SK-N-MC (cell line): ENCODE results near the gene FNIP2.
"Not testable (repeated sequence)": the region's sequence is repeated elsewhere in the genome, so short reads cannot be mapped to it uniquely, and the experiment has no call there.

Source experiments
- DNase-seq: peaks from one replicate; pipeline ENCODE4 v3.0.0-alpha.2; 2011; ENCODE audit warnings: low read depth, low spot score
- H3K27ac ChIP-seq: fragments of 200-600 bp; sonication (generic); 2 replicates; pipeline ENCODE4 v1.5.1; 2016; ENCODE audit warnings: mixed run types
- H3K36me3 ChIP-seq: fragments of 200-600 bp; sonication (generic); 2 replicates; pipeline ENCODE4 v1.6.1; 2017; ENCODE audit warnings: antibody characterized with exemption, low read length, mixed read lengths; ENCODE audit not compliant: insufficient read depth
- H3K4me3 ChIP-seq: fragments of 200-600 bp; sonication (generic); 2 replicates; pipeline ENCODE4 v1.5.1; 2016
- H3K9ac ChIP-seq: fragments of 200-600 bp; sonication (generic); 2 replicates; pipeline ENCODE4 v1.8.0; 2017; ENCODE audit warnings: mixed run types, mixed read lengths; ENCODE audit not compliant: insufficient read length
- H3K9me3 ChIP-seq: fragments of 200-600 bp; sonication (generic); 2 replicates; pipeline ENCODE4 v1.6.1; 2017; ENCODE audit warnings: low read depth, mild to moderate bottlenecking, antibody characterized with exemption, low read length, moderate library complexity, mixed read lengths
- EZH2 ChIP-seq: fragments of 200-600 bp; sonication (generic); IDR thresholded peaks from one replicate; pipeline ENCODE4 v1.6.1; 2017; ENCODE audit warnings: antibody characterized with exemption
- FOXP2 ChIP-seq: optimal IDR thresholded peaks from 2 replicates; pipeline ENCODE3; 2011; ENCODE audit warnings: mild to moderate bottlenecking, moderate library complexity; ENCODE audit not compliant: insufficient read depth; ENCODE audit errors: extremely low read length, control extremely low read depth
- POLR2AphosphoS5 ChIP-seq: IDR thresholded peaks from 2 replicates; pipeline ENCODE4 v1.6.1; 2012; ENCODE audit warnings: mild to moderate bottlenecking, low read depth, low read length, borderline replicate concordance

Gene FNIP2

DNA sequence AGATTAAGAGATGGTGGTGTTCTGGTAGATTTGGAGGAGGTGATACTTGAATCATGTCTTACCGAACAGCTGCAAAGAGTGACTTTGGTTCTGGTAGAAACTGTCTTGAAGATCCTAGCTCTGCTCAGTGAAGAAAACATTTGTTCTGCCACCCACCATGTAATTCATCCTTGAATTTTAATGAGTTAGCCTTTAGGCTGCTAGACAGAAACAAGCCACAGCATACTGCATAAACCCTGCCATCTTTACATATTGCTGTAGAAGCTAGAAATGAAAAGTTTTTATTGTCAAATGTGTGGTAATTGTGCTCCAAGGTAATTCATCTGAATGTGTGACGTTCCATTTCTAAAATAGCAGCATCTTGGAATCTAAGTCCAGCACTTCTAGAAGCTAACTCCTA lies 173.1 kb downstream of the FNIP2 start:
- TF ChIP-seq FOXP2, result no peak
- TF ChIP-seq POLR2AphosphoS5, result no peak
- TF ChIP-seq EZH2, result no peak
- no peaks in the 10 kb centered on the region for H3K9me3 ChIP-seq
- H3K27ac ChIP-seq, result no peak overlapping the region
- H3K4me3 ChIP-seq, result no peak overlapping the region
- no peak overlapping the region for H3K9ac ChIP-seq
- DNase-seq, result no peak
- H3K36me3 ChIP-seq, result no peaks in the 10 kb centered on the region

DNA sequence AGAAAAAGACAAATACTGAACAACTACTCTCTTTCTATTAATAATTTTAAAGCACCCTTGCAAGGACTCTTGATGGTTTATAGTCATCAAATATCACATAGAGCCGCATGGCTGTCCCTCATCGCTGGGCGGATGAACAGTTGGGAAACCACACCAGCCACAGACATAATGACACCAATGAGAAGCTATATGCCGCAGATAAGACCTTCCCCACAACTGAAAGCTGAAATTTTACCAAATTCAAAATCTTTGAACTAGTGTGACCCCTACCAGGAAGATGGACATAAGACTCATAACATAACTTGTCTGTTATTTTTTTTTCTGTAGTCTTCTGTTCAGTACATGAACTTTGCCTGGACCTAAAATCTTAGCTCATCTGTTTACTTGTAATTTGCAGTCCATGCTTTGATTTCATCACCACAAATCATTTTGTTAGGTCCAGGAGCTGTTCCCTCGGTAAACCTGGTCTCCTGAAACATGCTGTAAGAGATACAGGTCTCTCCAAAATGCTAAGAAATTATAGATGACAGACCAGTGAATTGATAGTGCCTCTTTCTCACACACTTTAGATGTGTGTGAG lies 176.8 kb downstream of the FNIP2 start:
- Histone ChIP-seq H3K4me3 (no peak overlapping the region), H3K9me3 (no peaks in the 10 kb centered on the region), H3K27ac (no peak overlapping the region), H3K9ac (no peak overlapping the region), H3K36me3 (no peaks in the 10 kb centered on the region)
- TF ChIP-seq EZH2 (no peak), POLR2AphosphoS5 (no peak), FOXP2 (no peak)
- DNase-seq, result no peak

DNA sequence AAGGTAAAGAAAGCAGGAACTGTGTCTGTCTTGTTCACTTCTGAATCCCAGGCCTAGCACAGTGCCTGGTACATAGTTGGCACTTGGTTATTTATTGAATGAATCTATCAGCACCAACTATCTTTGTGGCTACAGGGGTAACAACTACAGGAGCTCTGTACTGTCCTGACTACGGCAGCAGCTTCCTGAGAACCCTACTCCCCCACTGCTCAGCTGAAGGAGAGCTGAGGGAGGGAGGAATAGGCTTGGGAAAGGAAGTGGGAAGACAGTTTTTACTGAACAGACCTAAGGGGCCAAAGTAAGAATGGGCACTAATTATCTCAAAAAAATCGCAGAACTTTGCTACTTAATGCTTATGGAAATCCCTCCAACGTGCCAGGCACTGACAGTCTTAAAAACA lies 178.0 kb downstream of the FNIP2 start:
- Histone ChIP-seq H3K4me3 (no peak overlapping the region), H3K27ac (no peak overlapping the region), H3K9me3 (no peaks in the 10 kb centered on the region), H3K9ac (no peak overlapping the region), H3K36me3 (no peaks in the 10 kb centered on the region)
- TF ChIP-seq EZH2 (no peak), POLR2AphosphoS5 (no peak), FOXP2 (no peak)
- no peak for DNase-seq

DNA sequence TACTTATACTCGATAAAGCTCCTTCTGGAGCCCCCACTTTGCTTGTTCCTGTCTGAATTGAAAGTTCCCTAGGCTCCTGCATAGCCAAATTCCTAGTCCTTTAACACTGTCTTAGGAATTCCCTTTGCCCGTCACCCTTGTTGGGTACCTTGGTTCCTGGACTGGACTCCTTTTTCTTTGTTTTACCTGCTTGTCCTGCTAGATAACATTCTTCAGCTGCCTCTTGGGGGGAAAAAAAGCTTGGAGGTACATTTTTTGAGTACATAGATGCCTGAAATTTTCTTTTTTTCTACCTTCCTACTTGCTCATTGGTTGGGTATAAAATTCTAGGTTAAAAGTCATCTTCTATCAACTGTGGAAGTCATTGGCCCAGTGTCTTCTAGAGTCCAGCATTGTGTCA lies 179.2 kb downstream of the FNIP2 start:
- no peak for TF ChIP-seq FOXP2
- no peak for TF ChIP-seq POLR2AphosphoS5

DNA sequence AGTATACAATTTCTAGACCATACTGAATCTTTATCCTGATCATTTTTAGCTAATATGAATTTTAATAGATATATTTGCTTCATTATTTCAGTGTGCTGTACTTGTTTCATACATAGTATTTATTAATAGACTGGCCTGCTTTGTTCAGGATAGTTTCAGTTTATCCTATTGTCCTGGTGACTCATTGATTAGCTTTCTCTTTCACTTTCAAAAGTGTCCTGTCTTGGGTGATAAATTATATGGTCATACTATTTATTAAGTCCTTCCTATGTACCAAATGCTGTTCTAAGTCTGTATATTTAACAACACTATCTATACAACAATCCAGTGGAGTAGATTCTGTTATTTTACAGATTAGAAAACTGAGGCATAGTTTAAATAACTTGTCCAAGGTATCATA lies 180.3 kb downstream of the FNIP2 start:
- TF ChIP-seq EZH2 (no peak), POLR2AphosphoS5 (no peak), FOXP2 (no peak)
- Histone ChIP-seq H3K9ac (no peak overlapping the region), H3K9me3 (no peaks in the 10 kb centered on the region), H3K27ac (no peak overlapping the region), H3K4me3 (no peak overlapping the region), H3K36me3 (no peaks in the 10 kb centered on the region)
- DNase-seq, result no peak

More for the DNA sequence above, 179.2 kb downstream of the FNIP2 start:
- H3K9me3 ChIP-seq, result no peaks in the 10 kb centered on the region
- H3K27ac ChIP-seq, result no peak overlapping the region
- no peaks in the 10 kb centered on the region for H3K36me3 ChIP-seq
- no peak for DNase-seq
- H3K4me3 ChIP-seq, result no peak overlapping the region
- H3K9ac ChIP-seq, result no peak overlapping the region

DNA sequence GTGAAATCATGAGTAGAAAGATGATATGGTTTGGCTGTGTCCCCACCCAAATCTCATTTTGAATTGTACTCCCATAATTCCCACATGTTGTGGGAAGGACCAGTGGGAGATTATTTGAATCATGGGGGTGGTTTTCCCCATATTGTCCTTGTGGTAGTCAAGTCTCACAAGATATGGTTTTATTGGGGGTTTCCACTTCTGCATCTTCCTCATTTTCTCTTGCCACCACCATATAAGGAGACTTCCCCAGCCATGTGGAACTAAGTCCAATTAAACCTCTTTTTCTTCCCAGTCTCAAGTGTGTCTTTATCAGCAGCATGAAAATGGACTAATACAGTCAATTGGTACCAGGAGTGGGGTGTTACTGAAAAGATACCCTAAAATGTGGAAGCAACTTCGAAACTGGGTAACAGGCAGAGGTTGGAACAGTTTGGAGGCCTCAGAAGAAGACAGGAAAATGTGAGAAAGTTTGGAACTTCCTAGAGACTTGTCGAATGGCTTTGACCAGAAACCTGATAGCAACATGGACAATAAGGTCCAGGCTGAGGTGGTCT lies 183.5 kb downstream of the FNIP2 start:
- DNase-seq, H3K4me3 ChIP-seq: not testable (repeated sequence)

DNA sequence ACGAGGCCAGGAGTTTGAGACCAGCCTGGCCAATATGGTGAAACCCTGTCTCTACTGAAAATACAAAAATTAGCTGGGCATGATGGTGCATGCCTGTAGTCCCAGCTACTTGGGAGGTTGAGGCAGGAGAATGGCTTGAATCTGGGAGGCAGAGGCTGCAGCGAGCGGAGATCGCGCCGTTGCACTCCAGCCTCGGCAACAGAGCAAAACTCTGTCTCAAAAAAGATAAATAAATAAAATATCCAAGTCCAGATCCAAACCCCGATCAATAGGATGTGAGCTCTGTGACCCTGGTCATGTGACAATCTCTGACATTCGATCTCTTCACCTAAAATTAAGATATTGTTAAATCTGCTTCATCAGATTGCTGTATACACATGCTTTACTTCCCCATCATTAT lies 187.5 kb downstream of the FNIP2 start:
- not testable (repeated sequence) for H3K9ac ChIP-seq

More for the DNA sequence above, 183.5 kb downstream of the FNIP2 start:
- not testable (repeated sequence) for H3K27ac ChIP-seq, H3K36me3 ChIP-seq, H3K9ac ChIP-seq, H3K9me3 ChIP-seq

DNA sequence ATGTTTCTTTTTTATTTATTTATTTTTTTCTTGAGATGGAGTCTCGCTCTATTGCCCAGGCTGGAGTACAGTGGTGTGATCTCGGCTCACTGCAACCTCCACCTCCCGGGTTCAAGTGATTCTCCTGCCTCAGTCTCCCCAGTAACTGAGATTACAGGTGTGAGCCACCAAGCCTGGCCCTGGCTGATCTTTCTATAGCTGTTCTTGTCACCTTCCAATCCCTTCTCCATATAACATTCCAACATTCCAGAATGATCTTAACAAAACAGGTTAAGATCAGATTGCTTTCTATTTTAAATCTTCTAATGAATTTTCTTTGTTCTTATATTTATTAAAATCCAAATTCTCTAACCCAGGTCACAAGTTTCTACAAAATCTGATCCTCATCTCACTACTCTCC lies 188.1 kb downstream of the FNIP2 start:
- not testable (repeated sequence) for H3K9me3 ChIP-seq, H3K36me3 ChIP-seq, H3K27ac ChIP-seq, H3K9ac ChIP-seq, DNase-seq, H3K4me3 ChIP-seq

More for the DNA sequence above, 187.5 kb downstream of the FNIP2 start:
- H3K9me3 ChIP-seq, DNase-seq, H3K36me3 ChIP-seq, H3K4me3 ChIP-seq, H3K27ac ChIP-seq: not testable (repeated sequence)
